Measurements from ENCODE around the gene RAB39A.
A peak's percentile ranks its signal among the peaks of the same experiment; 100 is the strongest.

Gene RAB39A

GRCh38 chr11:107962181-107962580 lies 33.9 kb downstream of the RAB39A start:
- DNase-seq (ENCODE audit: low read depth), result no peak

GRCh38 chr11:107963091-107963490 lies 34.8 kb downstream of the RAB39A start:
- no peak for DNase-seq (ENCODE audit: low read depth)

GRCh38 chr11:107969219-107969618 lies 41.0 kb downstream of the RAB39A start:
- DNase-seq (ENCODE audit: low read depth), result no peak

GRCh38 chr11:107970049-107970448 lies 41.8 kb downstream of the RAB39A start:
- DNase-seq (ENCODE audit: low read depth), result no peak

GRCh38 chr11:107973641-107974040 lies 45.4 kb downstream of the RAB39A start:
- no peak for DNase-seq (ENCODE audit: low read depth)

GRCh38 chr11:107988397-107989158 lies 60.3 kb downstream of the RAB39A start:
- DNase-seq (ENCODE audit: low read depth), result no peak

GRCh38 chr11:107991868-107992414 lies 63.7 kb downstream of the RAB39A start:
- no peak for DNase-seq (ENCODE audit: low read depth)

- DNase-seq (ENCODE audit: low read depth), result no peak
Measured at GRCh38 chr11:107996006-107996776, 67.9 kb downstream of the RAB39A start.

- DNase-seq (ENCODE audit: low read depth), result no peak
Measured at GRCh38 chr11:107998761-107999160, 70.5 kb downstream of the RAB39A start.

GRCh38 chr11:107999759-108000455 lies 71.7 kb downstream of the RAB39A start:
- no peak for DNase-seq (ENCODE audit: low read depth)

- DNase-seq (ENCODE audit: low read depth), result no peak
Measured at GRCh38 chr11:108002476-108002875, 74.2 kb downstream of the RAB39A start.

- no peak for DNase-seq (ENCODE audit: low read depth)
Measured at GRCh38 chr11:108003623-108004022, 75.4 kb downstream of the RAB39A start.

GRCh38 chr11:108007819-108008218 lies 79.6 kb downstream of the RAB39A start:
- DNase-seq (ENCODE audit: low read depth), result no peak

GRCh38 chr11:108008656-108009496 lies 80.6 kb downstream of the RAB39A start, which contains the start of gene CUL5:
TSS of gene CUL5 (plus strand) at chr11:108008898. CDS start at chr11:108009349, 451 bp downstream.
- peak; percentile 74 for DNase-seq (ENCODE audit: low read depth)

- DNase-seq (ENCODE audit: low read depth), result no peak
Measured at GRCh38 chr11:108009497-108010370, 81.5 kb downstream of the RAB39A start.

- DNase-seq (ENCODE audit: low read depth), result no peak
Measured at GRCh38 chr11:108012139-108012725, 84.0 kb downstream of the RAB39A start.
